IMR-90 (cell line): ENCODE results near the gene MR1. TPM values are rescaled to one million over a fixed set of nuclear protein-coding genes. Genes with fewer than 3 reads are reported as not detected.

Experiments used
- ATAC-seq: fragments of 200-7000 bp; cut with Tn5 transposase; 2 replicates; pipeline ENCODE4 v1.9.1; 2020; ENCODE audit warnings: low read depth, mild to moderate bottlenecking, moderate library complexity
- BruUV-seq: library from RNA; stranded (reverse); fragments of 400-500 nt; replicated peaks from 2 replicates; lab custom pipeline; 2021; lab: Mats Ljungman, UMichigan
- CTCF ChIA-PET: fragments of 300-600 bp; formaldehyde crosslinking; extraction: SDS; loops from one replicate; lab custom pipeline; 2021; ENCODE audit warnings: antibody characterized with exemption; lab: Yijun Ruan, JAX
- POLR2A ChIA-PET: fragments of 300-600 bp; sonication (Branson Sonifier 250); formaldehyde crosslinking; loops from one replicate; lab custom pipeline; 2022; ENCODE audit warnings: antibody characterized with exemption; ENCODE audit not compliant: unreplicated experiment; lab: Charles Lee
- DNase-seq: peaks from one replicate; pipeline ENCODE4 v3.0.0; 2013
- H2AFZ ChIP-seq: replicated peaks from 2 replicates; pipeline ENCODE3; 2013; ENCODE audit warnings: low read length, mild to moderate bottlenecking; ENCODE audit not compliant: poor library complexity
- H2AK5ac ChIP-seq: 2 replicates; pipeline ENCODE4 v1.6.1; 2013; ENCODE audit warnings: low read depth, low read length, inconsistent platforms
- H2AK9ac ChIP-seq: replicated peaks from 2 replicates; pipeline ENCODE3; 2013; ENCODE audit warnings: mild to moderate bottlenecking, low read depth, low read length, moderate library complexity; ENCODE audit not compliant: poor library complexity
- H2BK120ac ChIP-seq: 2 replicates; pipeline ENCODE4 v1.6.1; 2013; ENCODE audit warnings: low read depth, low read length, inconsistent platforms
- H2BK15ac ChIP-seq: 3 replicates; pipeline ENCODE4 v1.6.1; 2013; ENCODE audit warnings: low read depth, low read length, inconsistent platforms
- H2BK20ac ChIP-seq: 2 replicates; pipeline ENCODE4 v1.6.1; 2013; ENCODE audit warnings: low read depth, mild to moderate bottlenecking, inconsistent platforms, low read length, moderate library complexity
- H2BK5ac ChIP-seq: 2 replicates; pipeline ENCODE4 v1.6.1; 2013; ENCODE audit warnings: mild to moderate bottlenecking, low read depth, low read length, inconsistent platforms; ENCODE audit not compliant: poor library complexity, severe bottlenecking
- H3K14ac ChIP-seq: replicated peaks from 2 replicates; pipeline ENCODE4 v1.6.1; 2013; ENCODE audit warnings: low read depth, low read length, inconsistent platforms
- H3K18ac ChIP-seq: 2 replicates; pipeline ENCODE4 v1.6.1; 2013; ENCODE audit warnings: low read depth, low read length, control low read depth
- H3K23ac ChIP-seq: 2 replicates; pipeline ENCODE4 v1.6.1; 2013; ENCODE audit warnings: low read depth, low read length, inconsistent platforms
- H3K27ac ChIP-seq: 2 replicates; pipeline ENCODE4 v1.5.1; 2013; ENCODE audit warnings: mild to moderate bottlenecking, control low read depth, low read length; ENCODE audit not compliant: insufficient read depth
- H3K27me3 ChIP-seq: 2 replicates; pipeline ENCODE4 v1.6.1; 2013; ENCODE audit warnings: low read length; ENCODE audit not compliant: control insufficient read depth, insufficient read depth
- H3K36me3 ChIP-seq: 2 replicates; pipeline ENCODE4 v1.6.1; 2013; ENCODE audit warnings: low read length, mixed read lengths; ENCODE audit not compliant: control insufficient read depth, insufficient read depth
- H3K4ac ChIP-seq: 2 replicates; pipeline ENCODE4 v1.6.1; 2013; ENCODE audit warnings: low read depth, low read length, inconsistent platforms
- H3K4me1 ChIP-seq: 2 replicates; pipeline ENCODE4 v1.6.1; 2013; ENCODE audit warnings: low read length, mixed read lengths; ENCODE audit not compliant: control insufficient read depth, insufficient read depth
- H3K4me2 ChIP-seq: 2 replicates; pipeline ENCODE4 v1.6.1; 2013; ENCODE audit warnings: low read depth, mild to moderate bottlenecking, control low read depth, low read length, moderate library complexity
- H3K4me3 ChIP-seq: 2 replicates; pipeline ENCODE4 v1.5.1; 2013; ENCODE audit warnings: low read depth, mild to moderate bottlenecking, control low read depth, low read length, moderate library complexity; ENCODE audit not compliant: insufficient read depth
- H3K56ac ChIP-seq: 2 replicates; pipeline ENCODE4 v1.6.1; 2013; ENCODE audit warnings: low read length, inconsistent platforms; ENCODE audit not compliant: insufficient read depth; ENCODE audit errors: extremely low read depth
- H3K79me1 ChIP-seq, 2 experiments: 2 replicates each; pipeline ENCODE4 v1.6.1; 2013; ENCODE audit warnings: low read length in 2 of 2, inconsistent platforms in 1 of 2, low read depth in 1 of 2
- H3K9ac ChIP-seq: 2 replicates; pipeline ENCODE4 v1.6.1; 2013; ENCODE audit warnings: low read depth, low read length, control low read depth
- H3K9me1 ChIP-seq: 2 replicates; pipeline ENCODE4 v1.6.1; 2013; ENCODE audit warnings: low read length, inconsistent platforms; ENCODE audit not compliant: insufficient read depth
- H3K9me3 ChIP-seq: 2 replicates; pipeline ENCODE4 v1.6.1; 2013; ENCODE audit warnings: low read length; ENCODE audit not compliant: control insufficient read depth, insufficient read depth
- H4K20me1 ChIP-seq: 2 replicates; pipeline ENCODE4 v1.6.1; 2013; ENCODE audit warnings: low read length, inconsistent platforms; ENCODE audit not compliant: insufficient read depth
- H4K5ac ChIP-seq: 2 replicates; pipeline ENCODE4 v1.6.1; 2013; ENCODE audit warnings: mild to moderate bottlenecking, low read depth, low read length, control low read depth
- H4K8ac ChIP-seq, 2 experiments: 2 replicates each; pipeline ENCODE4 v1.6.1; 2013; ENCODE audit warnings: low read depth in 2 of 2, low read length in 2 of 2, control low read depth in 1 of 2, inconsistent platforms in 1 of 2
- H4K91ac ChIP-seq: 2 replicates; pipeline ENCODE4 v1.6.1; 2013; ENCODE audit warnings: low read depth, low read length, inconsistent platforms; ENCODE audit not compliant: insufficient read depth
- MXI1 ChIP-seq: IDR thresholded peaks from 2 replicates; pipeline ENCODE4 v1.6.1; 2012; ENCODE audit warnings: low read depth, mild to moderate bottlenecking, low read length, moderate library complexity, borderline replicate concordance
- WGBS, 2 experiments: methylation state at CpG; one replicate each; pipeline versions ENCODE4 v1.1.5 to v1.1.7; 2013; ENCODE audit warnings: missing lambda C conversion rate in 2 of 2; ENCODE audit not compliant: insufficient read length in 1 of 2; ENCODE audit errors: extremely low coverage in 2 of 2; 5-methylcytosine and 5-hydroxymethylcytosine counted together
- dilution Hi-C: fragments of 300-500 bp; cut with HindIII; formaldehyde crosslinking; loops from one replicate; pipeline ENCODE4 v1.14.3; 2018; ENCODE audit warnings: low sequenced_read_pairs; ENCODE audit not compliant: unreplicated experiment
- in situ Hi-C: fragments of 300-500 bp; cut with MboI; formaldehyde crosslinking; loops from 3 replicates; pipeline ENCODE4 v1.14.3; 2019; ENCODE audit warnings: low sequenced_read_pairs, inconsistent platforms, mixed read lengths
- intact Hi-C: fragments of 100-400 bp; cut with micrococcal nuclease; formaldehyde crosslinking; loops from 2 replicates; pipeline ENCODE4 v1.10.0; 2022
- polyA plus RNA-seq, 3 experiments: library from polyadenylated mRNA; depleted of rRNA; stranded (reverse); fragments of >200 nt; gene quantifications; 2 replicates each; pipeline ENCODE4 v1.2.3, GENCODE V29; 2012; ENCODE audit warnings: low replicate concordance in 1 of 3
- total RNA-seq: library from RNA; depleted of rRNA; stranded (reverse); fragments of >200 nt; gene quantifications from 2 replicates; pipeline ENCODE4 v1.2.3, GENCODE V29; 2012
- TF ChIP-seq, protein P1 (sequence below): conservative IDR thresholded peaks from 2 replicates; pipeline ENCODE4 v1.5.1; 2012; ENCODE audit warnings: mild to moderate bottlenecking, low read depth, low read length, improper control_type of control experiment

Gene MR1
- total and polyA plus RNA-seq, 2 of the 4 experiments (the other 2 are of a cell fraction), result 6.0 to 6.1 TPM

DNA sequence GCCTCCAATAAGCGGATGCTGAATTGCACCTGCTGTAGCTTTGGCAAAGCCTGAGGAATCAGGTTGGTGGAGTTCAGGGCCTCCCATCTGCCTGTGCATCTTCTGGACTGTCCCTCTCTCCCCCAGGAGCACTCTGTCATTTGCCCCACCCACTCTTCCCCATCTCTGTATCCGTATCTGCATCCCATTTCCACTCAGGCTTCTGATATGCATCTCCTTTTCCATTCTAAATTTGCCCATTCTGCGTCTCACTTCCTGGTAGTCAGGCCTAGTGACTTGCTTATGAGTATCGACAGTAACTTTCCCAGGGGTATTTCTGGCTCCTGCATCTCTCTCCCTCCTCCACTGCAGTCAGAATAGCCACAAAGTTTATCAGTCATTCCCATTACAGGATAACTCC is 15.6 kb downstream of the MR1 start:
- ChIA-PET POLR2A (no interaction called here), CTCF (no interaction called here)
- ATAC-seq (no peak), DNase-seq (no peak)
- intact Hi-C loops, result no loop called here
- Histone ChIP-seq H3K27me3 (no peaks in the 10 kb centered on the region), H4K20me1 (no peaks in the 10 kb centered on the region), H3K9me3 (no peaks in the 10 kb centered on the region), H2BK15ac (no peak overlapping the region), H2AK9ac (no peak overlapping the region), H3K4ac (no peak overlapping the region), H2AK5ac (no peak overlapping the region), H3K9ac (no peak overlapping the region), H2BK120ac (no peak overlapping the region), H3K56ac (no peak overlapping the region), H3K79me1 (no peaks in the 10 kb centered on the region), H3K4me3 (no peak overlapping the region), H2BK5ac (no peak overlapping the region), H3K4me2 (no peak overlapping the region), H3K4me1 (peaks cover 2% of the 10 kb centered on the region), H4K8ac (no peak overlapping the region), H3K9me1 (no peaks in the 10 kb centered on the region), H2AFZ (no peak overlapping the region), H3K27ac (no peak overlapping the region), H3K14ac (no peak overlapping the region), H2BK20ac (no peak overlapping the region), H4K5ac (no peak overlapping the region), H3K18ac (no peak overlapping the region), H3K36me3 (no peaks in the 10 kb centered on the region), H4K91ac (no peak overlapping the region), H3K23ac (no peak overlapping the region)
- no TSS peak for BruUV-seq
- WGBS, 2 experiments, result 62% methylated on average over 3 of the region's 4 CpGs; no CpG with 5 or more reads in 1 of the 2 experiments
- no peak for TF ChIP-seq MXI1
- TF ChIP-seq, protein P1, sequence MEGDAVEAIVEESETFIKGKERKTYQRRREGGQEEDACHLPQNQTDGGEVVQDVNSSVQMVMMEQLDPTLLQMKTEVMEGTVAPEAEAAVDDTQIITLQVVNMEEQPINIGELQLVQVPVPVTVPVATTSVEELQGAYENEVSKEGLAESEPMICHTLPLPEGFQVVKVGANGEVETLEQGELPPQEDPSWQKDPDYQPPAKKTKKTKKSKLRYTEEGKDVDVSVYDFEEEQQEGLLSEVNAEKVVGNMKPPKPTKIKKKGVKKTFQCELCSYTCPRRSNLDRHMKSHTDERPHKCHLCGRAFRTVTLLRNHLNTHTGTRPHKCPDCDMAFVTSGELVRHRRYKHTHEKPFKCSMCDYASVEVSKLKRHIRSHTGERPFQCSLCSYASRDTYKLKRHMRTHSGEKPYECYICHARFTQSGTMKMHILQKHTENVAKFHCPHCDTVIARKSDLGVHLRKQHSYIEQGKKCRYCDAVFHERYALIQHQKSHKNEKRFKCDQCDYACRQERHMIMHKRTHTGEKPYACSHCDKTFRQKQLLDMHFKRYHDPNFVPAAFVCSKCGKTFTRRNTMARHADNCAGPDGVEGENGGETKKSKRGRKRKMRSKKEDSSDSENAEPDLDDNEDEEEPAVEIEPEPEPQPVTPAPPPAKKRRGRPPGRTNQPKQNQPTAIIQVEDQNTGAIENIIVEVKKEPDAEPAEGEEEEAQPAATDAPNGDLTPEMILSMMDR, result no peak
- in situ Hi-C loops, result no loop called here
- dilution Hi-C loops, result no loop called here
